KG1 (cell line): ENCODE results near the gene LSP1.
"Not testable (repeated sequence)": the region's sequence is repeated elsewhere in the genome, so short reads cannot be mapped to it uniquely, and the experiment has no call there.

Experiments
- DNase-seq: peaks from one replicate; lab custom pipeline; 2025; lab: John Stamatoyannopoulos, UW

Gene LSP1

DNA sequence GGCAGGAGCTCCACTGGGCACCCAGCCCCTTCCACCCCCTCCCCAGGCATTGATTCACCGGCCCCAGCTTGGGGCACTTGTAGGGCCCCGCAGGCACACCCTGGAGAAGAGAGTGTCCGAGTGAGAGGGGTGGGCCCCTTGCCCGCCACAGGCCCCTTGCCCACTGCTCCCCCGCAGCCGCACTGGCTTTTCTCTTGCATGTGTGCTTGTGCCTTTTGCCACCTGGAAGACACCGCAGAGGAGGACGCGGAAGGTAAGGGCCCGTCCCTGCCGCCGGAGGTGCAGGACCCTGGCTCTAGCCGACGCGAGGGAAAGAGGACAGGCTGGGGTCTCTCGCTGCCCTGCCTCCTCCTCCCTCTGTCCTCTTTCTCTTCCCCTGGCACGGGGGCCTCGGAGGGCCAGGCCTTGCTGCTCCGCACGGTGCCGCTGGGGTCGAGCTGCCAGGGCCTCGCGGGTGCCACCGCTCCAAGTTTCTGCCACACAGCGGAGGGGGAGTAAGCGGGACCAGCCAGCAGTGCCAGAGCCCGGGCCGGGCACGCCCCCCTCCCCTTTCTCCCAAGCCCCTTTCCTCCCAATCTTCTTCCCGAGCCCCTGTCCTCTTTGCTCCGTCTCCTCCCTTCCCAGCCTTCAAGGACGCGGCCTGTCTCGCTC is 76.1 kb downstream of the LSP1 start:
- DNase-seq = no peak

DNA sequence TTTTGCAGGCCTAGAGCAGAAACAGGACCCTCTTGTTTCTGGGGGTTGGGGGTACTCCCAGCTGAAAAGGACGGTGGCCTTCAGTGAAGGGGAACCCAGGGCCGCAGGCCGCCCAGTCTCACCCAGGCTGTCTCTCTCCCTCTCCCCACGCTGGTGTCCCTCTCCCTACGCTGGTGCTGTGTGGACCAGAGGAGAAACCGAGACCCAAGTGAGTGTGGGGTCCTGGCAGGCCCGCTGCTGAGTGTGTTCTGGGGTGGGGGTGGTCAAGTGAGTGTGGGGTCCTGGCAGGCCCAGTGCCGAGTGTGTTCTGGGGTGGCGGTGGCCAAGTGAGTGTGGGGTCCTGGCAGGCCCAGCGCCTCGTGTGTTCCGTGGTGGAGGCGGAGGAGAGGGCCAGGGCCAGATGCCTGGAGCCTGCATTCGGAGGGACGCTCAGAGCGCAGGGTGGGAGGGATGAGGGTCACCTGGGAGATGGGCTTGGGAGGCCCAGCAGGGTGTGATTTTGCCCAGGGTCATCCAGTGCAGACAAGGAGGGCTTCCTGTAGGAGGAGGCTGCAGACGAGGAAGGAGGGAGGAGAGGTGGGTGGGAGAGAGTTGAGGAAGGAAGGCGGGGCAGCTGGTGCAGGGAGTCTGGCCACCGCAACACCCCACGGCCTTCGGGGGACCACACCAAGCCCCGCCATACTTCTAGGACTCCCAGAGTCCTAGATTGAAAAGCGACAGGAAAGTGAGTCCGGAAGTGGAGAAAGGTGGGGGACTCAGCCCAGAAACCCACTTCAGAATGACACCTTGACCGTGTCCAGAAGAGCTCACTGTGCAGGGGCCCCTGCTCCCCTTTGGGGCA is 77.0 kb downstream of the LSP1 start:
- DNase-seq = no peak

DNA sequence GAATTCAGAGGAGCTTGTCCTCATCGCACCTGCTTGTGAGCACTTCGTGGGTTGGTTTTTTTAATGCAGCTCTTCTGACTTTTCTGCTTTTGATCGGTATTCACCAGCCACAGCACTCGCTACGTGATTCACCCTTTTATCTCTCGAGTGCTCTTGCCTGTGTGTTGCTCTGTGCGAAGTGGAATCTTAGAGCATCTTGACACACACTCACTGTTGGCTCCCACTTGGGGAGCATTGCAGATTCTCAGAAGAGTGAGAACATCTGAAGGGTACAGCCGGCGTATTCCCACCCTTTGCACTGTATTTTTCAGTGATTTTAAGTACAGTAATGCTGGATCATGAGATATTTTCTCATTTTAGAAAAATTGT is 77.6 kb downstream of the LSP1 start:
- DNase-seq = no peak

DNA sequence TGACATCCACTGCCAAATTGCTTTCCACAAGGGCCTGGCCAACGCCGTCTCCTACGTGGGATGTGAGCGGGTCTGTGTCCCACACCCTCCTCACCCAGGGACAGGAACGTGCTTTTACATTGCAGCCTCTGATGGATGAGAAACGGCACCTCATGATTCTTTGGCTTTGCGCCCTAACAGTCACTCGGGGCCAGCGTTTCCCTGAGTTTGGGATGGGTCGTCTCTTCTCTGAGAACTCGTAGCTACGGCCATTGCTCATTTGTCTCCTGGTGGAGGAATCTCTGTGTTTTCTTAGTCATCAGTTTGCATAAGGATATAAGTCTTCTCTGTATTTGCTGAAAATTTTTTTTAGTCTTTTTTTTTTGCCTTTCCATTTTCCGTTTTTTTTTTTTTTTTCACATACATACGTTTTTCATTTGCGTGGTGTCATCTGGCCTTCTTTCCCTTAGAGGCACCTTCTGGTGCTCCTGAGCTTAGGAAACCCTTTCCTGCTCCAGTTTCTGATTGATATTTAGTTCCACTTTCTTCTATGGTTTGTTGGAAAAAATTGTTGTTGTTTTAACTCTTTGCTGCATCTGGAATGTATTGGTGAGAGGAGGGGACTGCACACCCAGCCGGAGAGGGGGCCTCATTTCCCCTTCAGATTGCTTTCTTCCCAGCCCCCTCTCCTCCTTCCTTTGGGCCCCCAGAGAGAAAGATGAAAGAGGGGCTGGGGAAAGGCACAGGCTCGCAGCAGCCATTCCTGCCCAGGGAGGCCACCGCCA is 78.6 kb downstream of the LSP1 start:
- no peak for DNase-seq

DNA sequence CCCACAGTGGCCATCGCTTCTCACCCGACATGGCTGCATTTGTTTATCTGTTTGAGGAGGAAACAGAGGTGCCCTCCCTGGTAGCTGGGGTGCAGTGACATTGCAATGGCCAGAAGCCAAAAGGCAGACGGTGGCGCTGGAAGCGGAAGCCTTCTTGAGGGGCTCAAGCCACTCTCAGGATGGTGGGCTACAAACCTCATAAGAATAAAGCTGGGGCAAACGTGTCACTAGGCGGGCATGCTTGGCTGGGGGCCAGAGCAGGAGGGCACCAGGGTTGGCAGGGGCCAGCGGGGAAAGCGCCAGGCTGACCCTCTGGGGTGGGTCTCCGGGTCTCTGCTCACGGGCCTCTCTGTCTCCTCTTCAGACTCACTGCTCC is 79.2 kb downstream of the LSP1 start:
- DNase-seq = no peak

DNA sequence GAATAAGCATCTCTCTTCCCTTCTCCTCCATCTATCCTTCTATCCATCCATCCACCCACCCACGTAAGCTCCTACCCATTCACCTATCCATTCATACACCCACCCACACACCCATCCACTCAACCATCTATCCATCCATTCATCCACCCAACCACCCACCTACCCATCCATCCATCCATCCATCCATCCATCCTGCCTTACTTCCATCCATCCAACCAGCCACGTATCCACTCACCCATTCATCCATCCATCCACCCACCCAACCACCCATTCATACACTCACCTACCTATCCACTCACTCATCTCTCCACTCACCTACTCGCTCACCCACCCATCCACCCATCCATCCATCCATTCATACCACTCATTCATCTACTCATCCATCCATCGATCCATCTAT is 79.8 kb downstream of the LSP1 start:
- DNase-seq = no peak

DNA sequence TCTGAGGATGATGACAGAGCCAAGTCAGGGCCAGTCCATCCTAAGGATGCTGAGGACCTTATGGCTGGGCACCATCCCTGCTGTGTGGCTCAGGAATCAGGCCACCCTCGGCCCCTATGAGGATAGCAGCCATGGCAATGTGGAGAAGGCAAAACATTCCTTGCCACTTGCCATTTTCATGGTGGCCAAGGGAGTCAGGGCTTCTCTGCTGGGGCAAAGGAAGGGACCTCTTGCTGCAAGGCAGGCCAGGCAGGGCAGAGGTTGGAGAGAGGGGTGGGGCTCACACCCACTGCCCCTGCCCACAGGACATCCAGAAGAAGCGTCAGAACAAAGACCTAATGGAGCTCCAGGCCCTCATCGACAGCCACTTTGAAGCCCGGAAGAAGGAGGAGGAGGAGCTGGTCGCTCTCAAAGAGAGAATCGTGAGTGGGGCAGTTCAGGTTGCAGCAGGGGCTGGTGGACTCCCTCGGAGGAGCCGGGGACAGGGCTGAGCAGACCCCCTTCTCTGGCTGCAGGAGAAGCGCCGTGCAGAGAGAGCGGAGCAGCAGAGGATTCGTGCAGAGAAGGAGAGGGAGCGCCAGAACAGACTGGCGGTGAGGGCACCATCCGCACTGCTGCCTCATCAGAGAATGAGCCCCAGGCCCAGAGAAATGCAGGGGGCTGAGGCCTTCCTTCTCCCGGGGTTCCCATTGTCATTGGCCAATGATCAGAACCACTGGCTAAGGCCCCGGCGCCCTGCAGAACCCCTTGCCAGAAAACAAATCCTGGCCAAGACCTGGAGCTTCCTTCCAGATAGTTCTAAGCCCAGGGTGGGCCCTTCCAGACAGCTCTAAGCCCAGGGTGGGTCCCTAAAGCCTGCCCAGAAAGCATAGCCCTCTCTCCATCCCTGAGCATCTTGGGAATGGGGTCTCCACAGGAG is 80.8 kb downstream of the LSP1 start:
- DNase-seq = no peak

DNA sequence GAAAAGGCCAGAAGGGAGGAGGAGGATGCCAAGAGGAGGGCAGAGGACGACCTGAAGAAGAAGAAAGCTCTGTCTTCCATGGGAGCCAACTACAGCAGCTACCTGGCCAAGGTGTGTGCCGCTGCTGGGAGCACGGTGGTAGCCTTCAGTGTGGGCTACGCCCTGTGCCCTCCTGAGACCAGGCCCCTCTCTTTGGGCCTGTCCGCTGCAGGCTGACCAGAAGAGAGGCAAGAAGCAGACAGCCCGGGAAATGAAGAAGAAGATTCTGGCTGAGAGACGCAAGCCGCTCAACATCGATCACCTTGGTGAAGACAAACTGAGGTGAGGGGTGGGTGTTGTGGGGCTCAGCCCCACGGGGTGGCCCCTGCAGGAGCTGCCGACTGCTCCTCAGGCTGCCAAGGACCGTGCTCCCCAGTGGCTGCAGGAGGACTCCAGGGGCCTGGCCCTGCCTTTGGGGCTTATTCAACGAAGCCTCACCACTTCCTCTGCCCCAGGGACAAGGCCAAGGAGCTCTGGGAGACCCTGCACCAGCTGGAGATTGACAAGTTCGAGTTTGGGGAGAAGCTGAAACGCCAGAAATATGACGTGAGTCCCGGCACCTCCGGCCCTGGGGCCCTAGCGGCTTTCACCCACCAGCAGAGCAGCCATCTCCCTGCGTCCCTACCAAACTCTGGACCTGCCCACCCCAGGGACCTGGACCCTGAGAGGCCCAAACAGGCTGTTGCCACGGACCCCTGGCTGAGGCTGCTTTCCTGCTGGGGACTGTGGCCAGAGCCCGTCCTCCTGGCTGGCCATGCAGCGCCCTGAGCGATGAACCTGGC is 81.7 kb downstream of the LSP1 start:
- DNase-seq = no peak

DNA sequence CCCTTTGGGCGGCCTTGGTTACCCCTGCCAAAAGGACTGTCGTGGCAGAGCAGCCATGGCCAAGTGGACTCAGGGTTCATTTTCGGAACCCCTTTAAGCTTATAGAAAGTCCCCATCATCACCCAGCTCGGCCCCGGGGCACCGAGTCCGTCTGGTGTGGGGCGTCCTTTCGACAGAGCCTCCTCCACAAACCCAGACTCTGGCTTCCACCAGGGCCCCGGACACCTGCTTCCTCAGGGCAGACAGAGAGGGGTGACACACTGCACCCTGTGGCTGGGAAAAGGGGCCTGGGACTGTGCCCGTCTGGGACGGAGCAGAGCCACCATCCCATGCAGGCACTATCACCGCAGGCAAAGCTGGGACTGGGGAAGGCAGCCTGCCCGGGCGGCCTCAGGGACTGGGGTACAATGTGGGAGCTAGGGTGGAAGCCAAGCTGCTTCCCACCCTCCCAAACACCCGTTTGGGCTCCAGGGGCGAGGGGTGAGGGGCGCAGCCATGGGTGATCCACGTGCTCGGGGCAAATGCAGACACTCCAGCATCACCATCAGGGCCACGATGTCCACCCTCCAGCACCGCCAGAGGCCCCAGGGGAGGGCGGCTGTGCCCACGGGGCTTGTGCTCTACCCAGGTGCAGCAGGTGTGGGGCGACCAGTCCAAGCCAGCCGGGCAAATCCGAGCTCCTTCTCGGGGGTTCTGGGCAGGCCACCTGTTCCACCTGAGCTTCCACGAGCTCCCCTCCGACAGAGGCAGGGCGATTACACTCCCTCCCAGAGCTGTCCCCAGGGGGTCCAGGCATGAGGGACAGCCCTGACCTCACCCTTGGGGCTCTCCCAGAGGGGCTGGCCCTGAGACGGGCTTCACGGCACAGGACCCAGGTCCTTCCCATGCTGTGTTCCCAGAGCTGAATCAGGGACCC is 82.5 kb downstream of the LSP1 start:
- DNase-seq = no peak

DNA sequence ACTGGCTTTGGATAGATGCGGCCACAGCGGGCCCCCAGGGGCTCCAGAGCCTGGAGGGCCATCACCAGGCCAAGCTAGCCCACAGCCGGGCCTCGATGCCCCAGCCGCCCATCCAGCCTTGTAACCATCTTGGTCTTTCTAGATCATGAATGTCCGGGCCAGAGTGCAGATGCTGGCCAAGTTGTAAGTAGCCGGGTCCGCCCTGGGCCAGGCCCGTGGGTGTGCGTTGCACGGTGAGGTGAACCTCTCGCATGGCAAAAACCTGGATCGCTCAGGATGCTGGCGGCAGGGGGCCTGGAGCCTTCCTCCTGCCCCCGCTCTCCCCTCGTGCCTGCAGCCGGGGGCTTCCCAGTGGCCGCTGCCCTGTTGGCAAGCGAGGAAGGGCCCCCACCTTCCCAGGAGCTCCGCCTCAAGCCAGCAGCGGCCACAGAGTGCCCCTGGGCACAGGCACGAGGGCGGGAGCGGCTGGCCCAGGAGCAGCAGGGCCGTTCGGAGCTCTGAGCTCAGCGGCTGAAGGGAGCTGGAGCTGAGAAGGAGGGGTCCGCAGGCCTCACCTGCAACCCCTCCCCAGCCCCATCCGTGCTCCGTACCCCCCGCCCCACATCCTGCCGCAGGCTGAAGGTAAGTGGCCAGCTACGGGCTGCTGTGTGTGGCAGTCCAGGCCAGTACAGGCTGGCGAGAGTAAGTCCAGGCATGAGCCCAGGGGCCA is 83.3 kb downstream of the LSP1 start:
- DNase-seq = no peak

DNA sequence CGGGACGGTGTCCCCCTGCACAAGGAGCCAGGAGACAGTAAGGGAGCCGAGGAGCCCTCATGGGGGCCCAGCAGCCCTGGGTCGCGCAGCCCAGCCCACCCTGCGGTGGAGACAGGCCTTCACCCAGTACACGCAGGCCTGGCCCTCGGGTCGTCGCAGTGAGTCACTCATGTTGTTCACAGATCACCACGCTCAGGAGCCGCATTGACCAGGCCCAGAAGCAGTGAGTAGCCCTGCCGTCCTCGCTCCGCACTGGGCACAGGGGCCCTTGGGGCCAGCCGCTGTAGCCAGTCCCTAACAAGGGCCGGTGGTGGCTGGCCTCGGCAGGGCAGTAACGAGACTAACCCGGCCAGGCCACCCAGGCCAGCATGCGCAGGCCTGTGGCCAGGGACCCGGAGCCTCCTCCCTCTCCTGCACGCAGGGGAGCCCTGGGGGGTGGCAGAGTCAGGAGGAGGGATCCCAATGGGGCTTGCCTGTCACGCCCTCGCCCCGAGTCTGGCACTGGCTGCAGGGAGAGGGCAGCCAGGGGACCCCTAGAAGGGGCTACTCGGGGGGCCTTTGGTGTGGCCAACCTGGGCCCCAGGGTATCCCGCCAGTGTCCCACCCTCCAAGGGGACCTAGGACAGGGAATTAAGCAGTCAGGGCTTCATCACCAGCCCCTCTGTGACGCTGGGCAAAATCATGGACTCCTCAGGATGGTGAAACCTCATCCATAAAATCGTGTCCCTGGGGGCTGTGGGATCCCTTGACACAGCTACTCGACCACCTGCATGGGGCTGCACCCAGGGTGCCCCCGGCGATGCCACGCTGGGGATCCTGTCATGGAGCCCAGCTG is 84.1 kb downstream of the LSP1 start:
- no peak for DNase-seq

DNA sequence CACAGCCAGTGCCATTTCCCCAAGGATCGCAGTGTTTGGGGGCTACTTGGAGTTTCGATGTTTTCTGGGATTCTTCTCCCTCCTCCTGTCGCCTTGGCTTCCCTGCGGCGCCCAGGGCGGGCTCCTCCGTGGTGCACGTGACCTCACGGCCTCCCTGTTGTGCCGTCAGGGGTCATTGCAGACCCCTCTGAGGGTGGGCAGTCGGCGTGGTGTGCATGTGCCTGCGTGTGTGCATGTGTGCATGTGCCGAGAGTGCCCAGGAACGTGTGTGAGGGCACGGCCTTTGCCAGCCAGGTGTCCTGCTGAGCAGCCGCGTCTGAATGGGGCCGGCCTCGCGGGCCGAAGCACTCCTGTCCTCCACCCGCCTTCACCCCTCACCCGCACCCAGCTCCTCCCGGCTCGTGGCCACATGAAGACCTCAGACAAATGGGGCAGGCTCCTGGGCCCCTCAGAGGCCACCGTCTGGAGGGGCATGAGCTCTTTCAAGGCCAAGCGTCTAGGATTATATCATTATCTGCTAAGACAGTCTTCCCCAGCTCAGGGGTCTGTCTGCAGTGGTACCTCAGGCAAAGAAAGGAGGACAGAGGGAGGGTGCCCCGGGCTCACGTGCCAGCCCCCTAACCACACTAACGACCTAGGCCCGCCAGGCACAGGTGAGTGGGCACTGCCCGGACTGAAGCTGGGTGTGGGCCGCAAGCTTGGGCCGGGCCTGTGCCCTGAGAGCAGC is 84.9 kb downstream of the LSP1 start:
- no peak for DNase-seq

DNA sequence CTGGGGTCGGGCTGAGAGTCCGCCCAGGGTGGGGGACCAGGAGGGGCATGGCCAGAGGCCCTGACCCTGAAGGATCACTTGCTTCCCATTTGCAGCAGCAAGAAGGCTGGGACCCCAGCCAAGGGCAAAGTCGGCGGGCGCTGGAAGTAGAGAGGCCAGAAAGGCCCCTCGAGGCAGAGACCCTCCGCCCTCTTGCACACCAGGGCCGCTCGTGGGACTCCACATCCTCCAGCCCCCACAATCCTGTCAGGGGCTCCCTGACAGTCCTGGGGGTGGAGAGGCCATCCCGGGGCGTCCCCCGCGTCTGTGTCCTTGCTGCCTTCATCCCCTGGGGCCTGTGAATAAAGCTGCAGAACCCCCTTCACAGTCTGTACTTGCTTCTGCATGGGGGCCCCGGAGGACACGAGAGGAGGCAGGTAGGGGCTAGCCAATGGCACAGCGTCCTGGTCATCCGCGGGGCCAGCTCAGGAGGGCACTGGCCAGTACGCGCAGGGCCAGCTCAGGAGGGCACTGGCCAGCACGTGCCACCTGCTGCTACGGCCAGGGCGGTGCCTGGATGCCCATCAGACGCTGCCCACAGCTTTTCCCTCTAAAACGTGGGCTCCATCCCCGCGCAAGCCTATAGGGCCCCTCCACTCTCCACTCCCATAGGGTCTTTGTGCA is 85.6 kb downstream of the LSP1 start:
- DNase-seq = no peak

DNA sequence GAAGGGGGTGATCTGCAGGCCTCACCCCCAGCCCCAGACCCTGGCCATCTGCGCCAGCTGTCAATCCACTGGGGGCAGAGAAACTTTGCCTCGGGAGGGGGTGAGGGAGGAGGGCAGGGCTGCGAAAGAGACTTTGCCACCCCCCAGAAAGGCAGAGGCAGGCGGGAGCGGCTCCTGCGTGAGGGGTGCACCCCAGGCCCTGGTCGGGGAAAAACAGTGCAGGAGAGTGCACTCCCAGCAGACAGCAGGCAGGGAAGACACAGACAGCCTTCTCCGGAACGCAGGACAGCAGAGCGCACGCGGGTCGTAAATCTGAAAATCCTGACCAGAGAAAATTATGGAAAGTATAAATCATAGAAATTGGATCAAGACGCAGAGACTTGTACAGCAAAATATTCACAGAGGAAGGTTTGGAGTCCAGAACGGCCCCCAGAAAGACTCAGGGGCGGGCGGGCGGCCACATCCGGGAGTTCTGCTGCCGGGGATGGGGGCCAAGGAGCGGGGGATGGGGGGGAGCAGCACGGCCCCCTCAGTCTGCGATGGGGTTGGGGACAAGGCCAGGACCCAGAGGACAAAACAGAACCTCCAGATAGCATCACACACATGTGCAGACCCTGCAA is 86.2 kb downstream of the LSP1 start:
- DNase-seq = no peak

DNA sequence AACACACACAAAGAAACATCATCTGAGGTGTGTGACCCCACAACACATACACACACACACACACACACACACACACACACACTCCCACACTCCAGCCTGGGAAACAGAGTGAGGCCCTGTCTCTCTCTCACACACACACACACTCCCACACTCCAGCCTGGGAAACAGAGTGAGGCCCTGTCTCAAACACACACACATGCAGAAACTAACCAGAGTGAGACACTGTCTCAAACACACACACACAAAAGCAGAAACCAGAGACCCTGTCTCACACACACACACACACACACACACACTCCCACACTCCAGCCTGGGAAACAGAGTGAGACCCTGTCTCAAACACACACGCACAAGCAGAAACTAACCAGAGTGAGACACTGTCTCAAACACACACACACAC is 86.9 kb downstream of the LSP1 start:
- not testable (repeated sequence) for DNase-seq
